ENCODE results near the gene NETO2.

Gene NETO2

DNA sequence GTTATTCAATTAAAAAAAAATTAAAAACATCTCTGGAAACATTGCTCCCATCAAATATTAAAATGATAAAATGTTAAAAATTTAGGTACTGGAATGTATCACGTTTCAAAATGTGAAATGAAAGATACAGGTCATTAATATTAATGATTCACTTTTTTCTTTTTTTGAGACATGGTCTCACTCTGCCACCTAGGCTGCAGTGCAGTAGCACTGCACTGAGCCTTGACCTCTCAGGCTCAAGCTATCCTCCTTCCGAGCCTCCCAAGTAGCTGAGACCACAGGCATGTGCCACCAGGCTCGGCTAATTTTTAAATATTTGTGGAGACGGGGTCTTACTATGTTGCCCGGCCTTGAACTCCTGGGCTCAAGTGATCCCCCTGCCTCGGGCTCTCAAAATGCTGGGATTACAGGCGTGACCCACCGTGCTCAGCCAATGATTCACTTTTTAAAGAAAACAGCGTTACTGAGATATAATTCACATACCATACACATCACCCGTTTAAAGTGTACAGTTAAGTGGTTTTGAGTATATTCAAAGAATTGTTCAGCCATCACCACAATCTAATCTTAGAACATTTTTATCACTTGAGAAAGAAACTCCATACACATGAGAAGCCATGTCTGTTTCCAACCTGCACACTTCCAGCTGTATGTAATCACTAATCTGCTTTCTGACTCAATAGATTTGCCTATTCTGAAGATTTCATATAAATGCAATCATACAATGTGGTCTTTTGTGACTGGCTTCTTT is 19.1 kb upstream of the NETO2 start (continued):
- TF ChIP-seq, protein P1, sequence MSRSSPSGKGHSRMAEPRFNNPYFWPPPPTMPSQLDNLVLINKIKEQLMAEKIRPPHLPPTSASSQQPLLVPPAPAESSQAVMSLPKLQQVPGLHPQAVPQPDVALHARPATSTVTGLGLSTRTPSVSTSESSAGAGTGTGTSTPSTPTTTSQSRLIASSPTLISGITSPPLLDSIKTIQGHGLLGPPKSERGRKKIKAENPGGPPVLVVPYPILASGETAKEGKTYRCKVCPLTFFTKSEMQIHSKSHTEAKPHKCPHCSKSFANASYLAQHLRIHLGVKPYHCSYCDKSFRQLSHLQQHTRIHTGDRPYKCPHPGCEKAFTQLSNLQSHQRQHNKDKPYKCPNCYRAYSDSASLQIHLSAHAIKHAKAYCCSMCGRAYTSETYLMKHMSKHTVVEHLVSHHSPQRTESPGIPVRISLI (tag by site-specific recombination; IDR thresholded peaks at IDR 0.05): no peak
- TF ChIP-seq ZNF266 (tag by site-specific recombination; IDR thresholded peaks at IDR 0.05; ENCODE audit: low read depth): no peak
- TF ChIP-seq, protein P2, sequence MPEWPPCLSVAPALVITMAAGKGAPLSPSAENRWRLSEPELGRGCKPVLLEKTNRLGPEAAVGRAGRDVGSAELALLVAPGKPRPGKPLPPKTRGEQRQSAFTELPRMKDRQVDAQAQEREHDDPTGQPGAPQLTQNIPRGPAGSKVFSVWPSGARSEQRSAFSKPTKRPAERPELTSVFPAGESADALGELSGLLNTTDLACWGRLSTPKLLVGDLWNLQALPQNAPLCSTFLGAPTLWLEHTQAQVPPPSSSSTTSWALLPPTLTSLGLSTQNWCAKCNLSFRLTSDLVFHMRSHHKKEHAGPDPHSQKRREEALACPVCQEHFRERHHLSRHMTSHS (tag by site-specific recombination; IDR thresholded peaks at IDR 0.05): no peak
- no peak for TF ChIP-seq ZBTB1 (tag by site-specific recombination; IDR thresholded peaks at IDR 0.05)

GRCh38 chr16:47161464-47161863 is 17.7 kb upstream of the NETO2 start:
- H3K4me3 ChIP-seq (ENCODE audit: low read depth, low read length): no peak overlapping the region
- CTCF ChIA-PET: interaction anchor here (0.6 kb wide), 1 partner anchor 201 kb away, joined by 3 read pairs; no protein-coding TSS in a partner anchor

DNA sequence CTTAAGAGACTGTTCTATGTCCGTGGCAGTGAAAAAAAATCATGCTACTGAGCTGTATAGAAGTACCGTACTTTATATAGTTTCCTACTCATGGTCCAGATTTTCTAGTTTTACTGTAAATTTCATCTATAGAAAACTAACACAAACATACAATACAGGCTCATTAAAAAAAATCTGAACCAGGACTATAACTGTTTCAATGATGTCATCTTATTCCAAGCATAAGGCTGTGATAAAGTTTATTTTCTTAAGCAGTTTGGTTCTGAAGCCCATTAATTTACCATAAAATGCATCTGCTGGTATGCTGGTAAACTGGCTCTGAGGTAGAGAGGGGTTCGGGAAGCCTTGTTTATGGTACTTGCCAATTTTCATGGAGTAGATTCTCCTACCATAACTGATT is 16.7 kb upstream of the NETO2 start:
- CTCF ChIA-PET: interaction anchor here (0.7 kb wide), 1 partner anchor 92 kb away, joined by 3 read pairs; no protein-coding TSS in a partner anchor

More at GRCh38 chr16:47161464-47161863, 17.7 kb upstream of the NETO2 start:
- H3K9me3 ChIP-seq (ENCODE audit: control insufficient read depth, insufficient read depth, low read depth, low read length): no peaks in the 10 kb centered on the region
- H3K36me3 ChIP-seq (ENCODE audit: control insufficient read depth in 2 of 2, insufficient read depth in 1 of 2, low read length in 2 of 2): peaks cover 0 to 6% of the 10 kb centered on the region in 2 experiments; a peak in 1 of 3 replicates
- POLR2A ChIA-PET: no interaction called here
- H3K27ac ChIP-seq (ENCODE audit: extremely low read depth, low read depth, low read length): no peak overlapping the region
- TF ChIP-seq, protein P3, sequence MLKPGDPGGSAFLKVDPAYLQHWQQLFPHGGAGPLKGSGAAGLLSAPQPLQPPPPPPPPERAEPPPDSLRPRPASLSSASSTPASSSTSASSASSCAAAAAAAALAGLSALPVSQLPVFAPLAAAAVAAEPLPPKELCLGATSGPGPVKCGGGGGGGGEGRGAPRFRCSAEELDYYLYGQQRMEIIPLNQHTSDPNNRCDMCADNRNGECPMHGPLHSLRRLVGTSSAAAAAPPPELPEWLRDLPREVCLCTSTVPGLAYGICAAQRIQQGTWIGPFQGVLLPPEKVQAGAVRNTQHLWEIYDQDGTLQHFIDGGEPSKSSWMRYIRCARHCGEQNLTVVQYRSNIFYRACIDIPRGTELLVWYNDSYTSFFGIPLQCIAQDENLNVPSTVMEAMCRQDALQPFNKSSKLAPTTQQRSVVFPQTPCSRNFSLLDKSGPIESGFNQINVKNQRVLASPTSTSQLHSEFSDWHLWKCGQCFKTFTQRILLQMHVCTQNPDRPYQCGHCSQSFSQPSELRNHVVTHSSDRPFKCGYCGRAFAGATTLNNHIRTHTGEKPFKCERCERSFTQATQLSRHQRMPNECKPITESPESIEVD (tag by site-specific recombination; IDR thresholded peaks at IDR 0.05): no peak
- no peak for TF ChIP-seq ZNF24 (tag by site-specific recombination; IDR thresholded peaks at IDR 0.05)
- TF ChIP-seq ZNF426 (tag by site-specific recombination; IDR thresholded peaks at IDR 0.05): no peak
- TF ChIP-seq ZNF624 (tag by site-specific recombination; IDR thresholded peaks at IDR 0.05): no peak
- no peaks in the 10 kb centered on the region for H3K4me1 ChIP-seq (ENCODE audit: control insufficient read depth, insufficient read depth, low read length)

More for the DNA sequence above, 16.7 kb upstream of the NETO2 start:
- POLR2A ChIA-PET: no interaction called here
- H3K27ac ChIP-seq (ENCODE audit: extremely low read depth, low read depth, low read length): no peak overlapping the region
- H3K9me3 ChIP-seq (ENCODE audit: control insufficient read depth, insufficient read depth, low read depth, low read length): no peaks in the 10 kb centered on the region
- H3K4me1 ChIP-seq (ENCODE audit: control insufficient read depth, insufficient read depth, low read length): no peaks in the 10 kb centered on the region
- no peak overlapping the region for H3K4me3 ChIP-seq (ENCODE audit: low read depth, low read length)
- H3K36me3 ChIP-seq (ENCODE audit: control insufficient read depth in 2 of 2, insufficient read depth in 1 of 2, low read length in 2 of 2): peaks cover 0 to 6% of the 10 kb centered on the region in 2 experiments; a peak in 1 of 3 replicates
- TF ChIP-seq, protein P3 (tag by site-specific recombination; IDR thresholded peaks at IDR 0.05): peak; percentile 32; the same call in 1 of the 2 replicates
- TF ChIP-seq ATF2 (tag by site-specific recombination; IDR thresholded peaks at IDR 0.05; ENCODE audit: low read depth): peak; percentile 66
- no peak for TF ChIP-seq ZBTB1 (tag by site-specific recombination; IDR thresholded peaks at IDR 0.05)
